EH (cell line): ENCODE results near the gene KSR2.
"Not testable (repeated sequence)": the region's sequence is repeated elsewhere in the genome, so short reads cannot be mapped to it uniquely, and the experiment has no call there.

Source experiments
- DNase-seq: peaks from one replicate; pipeline ENCODE4 v3.0.0-alpha.2; 2015; ENCODE audit warnings: low read depth

KSR2 gene

DNA sequence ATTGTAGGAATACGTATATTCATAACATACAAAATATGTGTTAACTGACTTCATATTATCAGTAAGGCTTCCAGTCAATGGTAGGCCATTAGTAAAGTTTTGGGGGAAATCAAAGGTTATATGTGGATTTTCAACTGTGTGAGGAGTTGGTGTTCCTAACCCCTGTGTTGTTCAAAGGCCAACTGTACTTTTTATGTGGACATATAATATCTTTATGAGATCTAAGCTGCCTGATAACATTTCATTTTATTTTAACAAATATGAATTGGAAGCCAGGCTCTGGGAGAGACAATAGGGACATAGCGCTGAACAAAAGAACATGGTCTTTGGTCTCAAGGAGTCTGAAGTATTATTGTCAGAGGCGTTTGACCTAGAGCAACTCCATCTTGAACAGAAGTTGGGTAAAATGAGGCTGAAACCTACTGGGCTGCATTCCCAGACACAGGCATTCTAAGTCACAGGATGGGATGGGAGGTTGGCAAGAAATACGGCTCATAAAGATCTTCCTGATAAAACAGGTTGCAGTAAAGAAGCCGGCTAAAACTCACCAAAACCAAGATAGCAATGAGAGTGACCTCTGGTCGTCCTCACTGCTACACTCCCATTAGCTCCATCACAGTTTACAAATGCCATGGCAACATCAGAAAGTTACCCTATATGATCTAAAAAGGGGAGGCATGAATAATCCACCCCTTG, 147.2 kb downstream of the KSR2 start:
- DNase-seq: no peak

DNA sequence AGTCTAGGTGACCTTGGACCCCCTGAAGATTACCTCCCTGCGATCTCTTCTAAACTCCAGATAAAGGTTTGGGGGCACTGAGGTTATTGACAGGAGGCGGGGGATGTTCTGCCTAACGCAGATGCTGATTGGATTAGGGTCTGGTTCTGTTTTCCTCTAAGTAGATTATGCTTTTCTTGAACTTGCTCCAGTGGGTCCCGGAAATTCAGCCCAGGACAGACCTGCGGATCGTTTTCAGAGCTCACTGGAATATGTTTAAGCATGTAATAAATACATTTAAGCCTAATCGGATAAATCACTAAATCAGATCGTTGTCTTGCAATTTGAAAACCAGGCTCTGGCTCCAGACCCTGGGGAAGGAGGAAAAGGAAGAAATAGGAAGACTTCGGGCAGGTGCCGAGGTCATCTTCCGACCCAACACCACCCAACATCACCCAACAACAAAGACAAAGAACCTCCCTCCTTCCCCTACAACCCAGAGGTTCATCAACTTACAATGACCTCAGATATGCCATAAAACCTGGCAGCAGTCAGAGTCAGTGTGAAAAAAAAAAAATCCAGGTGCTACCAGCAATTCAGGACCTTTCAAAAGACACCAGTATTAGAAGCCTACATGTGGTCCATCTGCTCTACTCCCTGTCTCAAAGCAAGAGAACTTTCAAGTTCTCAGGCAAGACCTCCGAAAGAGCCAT, 148.4 kb downstream of the KSR2 start:
- no peak for DNase-seq

DNA sequence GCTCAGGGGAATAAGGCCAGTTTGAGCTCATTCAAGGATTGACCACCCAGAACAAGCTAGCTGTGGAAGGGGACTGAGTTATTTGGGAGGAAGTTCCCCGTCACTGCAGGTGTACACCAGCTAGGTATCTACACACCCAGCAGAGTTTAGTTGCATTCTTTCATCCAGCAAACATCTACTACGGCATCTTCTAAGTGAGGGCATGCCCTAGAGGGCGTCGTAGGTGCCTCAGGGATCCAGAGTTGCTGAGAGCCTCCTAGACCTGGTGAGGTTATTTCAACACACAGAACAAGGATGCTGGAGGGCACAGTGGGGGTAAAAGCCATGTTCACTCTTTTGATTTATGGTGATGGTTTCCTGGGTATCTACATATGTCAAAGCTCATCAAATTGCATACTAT, 149.6 kb downstream of the KSR2 start:
- DNase-seq: no peak

DNA sequence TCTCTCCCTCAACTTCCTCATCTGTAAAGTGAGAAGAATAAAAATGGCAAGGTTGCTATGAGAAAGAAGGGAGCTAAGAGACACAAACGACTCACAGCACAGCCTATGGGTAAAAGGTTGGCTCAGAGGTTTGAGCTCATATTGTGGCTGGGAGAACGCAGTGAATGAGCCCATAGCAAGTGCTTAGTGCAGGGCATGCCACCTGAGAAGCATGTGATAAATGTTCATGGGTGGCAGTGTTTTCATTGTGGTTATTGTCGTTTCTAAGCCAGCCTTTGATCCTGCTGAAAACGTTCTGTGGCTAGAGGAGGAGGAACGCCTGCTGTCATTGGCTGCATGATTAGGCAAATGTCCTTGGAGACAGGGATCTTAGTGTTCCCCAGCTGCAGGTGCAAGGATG, 150.4 kb downstream of the KSR2 start:
- DNase-seq: no peak

DNA sequence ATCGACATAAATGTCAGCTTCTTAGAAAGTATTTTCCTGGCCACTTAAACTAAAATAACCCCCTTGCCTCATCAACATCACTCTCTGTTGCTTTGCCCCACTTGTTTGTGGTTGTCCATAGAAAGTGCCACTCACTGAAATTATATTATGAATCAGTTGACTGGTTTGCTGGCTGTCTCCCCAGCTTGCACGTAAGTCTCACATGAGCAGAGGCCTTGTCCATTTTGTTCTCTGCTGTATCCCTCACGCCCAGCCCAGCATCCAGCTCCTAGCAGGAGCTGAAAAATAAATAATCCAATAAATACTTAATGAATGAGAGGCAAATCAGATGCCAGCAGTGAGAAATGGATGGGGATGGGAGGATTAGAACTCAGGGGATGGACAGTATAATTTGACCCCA, 159.3 kb downstream of the KSR2 start:
- DNase-seq: no peak

DNA sequence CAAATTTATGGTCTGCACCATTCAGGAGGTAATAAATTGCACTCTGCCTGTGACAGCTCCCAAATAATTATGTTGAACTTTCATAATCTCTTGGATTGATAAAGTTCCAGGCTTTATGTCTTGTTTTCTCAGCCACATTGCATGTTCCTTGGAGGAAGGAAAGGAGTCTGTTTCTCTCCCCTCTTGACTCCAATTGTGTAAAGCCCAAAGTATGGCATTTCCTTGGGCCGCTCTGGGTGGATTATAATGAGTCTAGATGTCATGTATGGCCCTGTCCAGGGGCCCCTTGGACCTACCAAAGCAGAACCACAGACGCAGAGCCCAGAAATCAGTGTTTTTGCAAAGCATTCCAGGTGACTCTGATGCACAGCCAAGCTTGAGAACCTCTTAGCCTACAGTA, 160.8 kb downstream of the KSR2 start:
- no peak for DNase-seq

DNA sequence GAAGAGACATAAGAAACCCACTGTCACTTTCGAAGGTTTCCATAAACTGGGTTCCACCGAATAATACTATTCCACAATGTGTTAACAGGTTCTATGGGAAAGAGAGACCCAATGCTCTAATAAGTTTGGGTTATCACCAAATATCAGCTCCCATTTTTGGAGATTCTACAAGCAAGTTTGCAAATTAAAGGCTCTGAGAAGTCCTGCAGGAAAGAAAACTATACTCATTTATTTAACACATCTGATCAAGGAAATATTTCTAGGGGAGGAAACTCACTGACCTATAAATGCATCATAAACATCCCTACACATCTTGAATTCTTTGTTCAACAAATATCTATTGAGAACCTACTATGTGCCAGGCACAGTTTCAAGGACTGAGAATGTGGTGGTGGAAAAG, 161.4 kb downstream of the KSR2 start:
- no peak for DNase-seq

DNA sequence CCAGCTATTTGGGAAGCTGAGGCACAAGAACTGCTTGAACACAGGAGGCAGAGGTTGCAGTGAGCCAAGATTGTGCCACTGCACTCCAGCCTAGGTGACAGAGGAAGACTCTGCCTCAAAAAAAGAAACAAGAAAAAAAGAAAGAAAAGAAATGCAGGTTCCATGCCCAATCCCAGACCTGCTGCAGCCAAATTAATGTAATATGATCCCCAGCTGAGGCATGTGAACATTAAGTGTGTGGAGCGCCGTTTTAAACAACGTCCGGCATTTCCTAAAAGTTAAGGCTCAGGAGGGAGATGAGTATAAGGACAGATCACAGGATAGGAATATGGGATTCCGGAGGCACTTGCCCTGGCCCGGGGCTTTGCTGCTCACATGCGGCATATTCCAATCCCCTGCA, 162.9 kb downstream of the KSR2 start:
- DNase-seq: peak; percentile 15

DNA sequence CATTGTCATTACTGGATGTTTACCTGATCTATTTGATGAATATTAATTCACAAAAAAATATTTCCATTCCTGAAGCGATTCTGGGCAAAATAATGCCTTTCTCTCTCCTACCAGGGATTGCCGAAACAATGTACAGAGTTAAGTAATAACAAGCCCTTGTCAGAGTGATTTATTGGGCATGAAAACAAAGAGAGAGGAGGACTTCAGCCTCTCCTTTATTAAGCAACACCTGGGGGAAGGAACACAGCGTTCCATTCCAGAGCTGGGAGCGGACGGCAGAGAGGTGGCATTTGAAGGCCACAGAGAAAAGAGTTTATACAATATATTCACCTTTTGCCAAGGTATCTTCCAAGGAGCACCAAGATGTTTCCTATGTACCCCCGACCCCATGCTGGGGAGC, 165.8 kb downstream of the KSR2 start:
- DNase-seq: no peak

DNA sequence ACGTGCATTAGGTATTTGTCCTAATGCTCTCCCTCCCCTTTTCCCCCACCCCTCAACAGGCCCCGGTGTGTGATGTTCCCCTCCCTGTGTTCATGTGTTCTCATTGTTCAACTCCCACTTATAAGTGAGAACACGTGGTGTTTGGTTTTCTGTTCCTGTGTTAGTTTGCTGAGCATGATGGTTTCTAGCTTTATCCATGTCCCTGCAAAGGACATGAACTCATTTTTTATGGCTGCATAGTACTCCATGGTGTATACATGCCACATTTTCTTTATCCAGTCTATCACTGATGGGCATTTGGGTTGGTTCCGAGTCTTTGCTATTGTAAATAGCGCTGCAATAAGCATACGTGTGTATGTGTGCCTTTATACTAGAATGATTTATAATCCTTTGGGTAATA, 168.1 kb downstream of the KSR2 start:
- not testable (repeated sequence) for DNase-seq

DNA sequence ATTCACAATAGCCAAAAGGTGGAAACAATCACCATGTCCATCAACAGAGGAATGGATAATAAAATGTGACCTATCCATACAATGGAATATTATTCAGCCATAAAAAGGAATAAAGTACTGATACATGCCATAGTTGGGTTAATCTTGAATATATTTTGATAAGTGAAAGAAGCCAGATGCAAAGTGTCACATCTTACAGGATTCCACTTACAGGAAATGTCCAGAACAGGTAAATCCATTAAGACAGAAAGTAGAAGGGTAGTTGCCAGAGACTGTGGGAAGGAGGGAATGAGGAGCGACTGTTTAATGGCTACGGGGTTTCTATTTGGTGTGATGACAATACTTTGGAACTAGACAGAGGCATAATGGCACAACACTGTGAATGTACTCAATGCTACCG, 171.6 kb downstream of the KSR2 start:
- no peak for DNase-seq

DNA sequence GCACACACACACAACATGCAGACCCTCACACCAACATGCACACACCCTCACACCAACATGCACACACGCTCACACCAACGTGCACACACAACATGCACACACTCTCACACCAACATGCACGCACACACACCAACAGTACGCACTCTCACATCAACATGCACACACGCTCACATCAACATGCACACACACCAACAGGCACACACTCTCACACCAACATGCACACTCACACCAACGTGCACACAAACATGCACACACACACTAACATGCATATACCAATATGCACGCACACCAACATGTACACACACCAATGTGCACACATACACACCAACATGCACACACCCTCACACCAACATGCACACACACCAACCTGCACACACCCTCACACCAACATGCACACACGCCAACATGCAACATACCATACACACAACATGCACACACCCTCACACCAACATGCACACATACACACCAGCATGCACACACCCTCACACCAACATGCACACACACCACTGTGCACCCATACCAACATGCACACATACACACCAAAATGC, 175.8 kb downstream of the KSR2 start:
- no peak for DNase-seq

DNA sequence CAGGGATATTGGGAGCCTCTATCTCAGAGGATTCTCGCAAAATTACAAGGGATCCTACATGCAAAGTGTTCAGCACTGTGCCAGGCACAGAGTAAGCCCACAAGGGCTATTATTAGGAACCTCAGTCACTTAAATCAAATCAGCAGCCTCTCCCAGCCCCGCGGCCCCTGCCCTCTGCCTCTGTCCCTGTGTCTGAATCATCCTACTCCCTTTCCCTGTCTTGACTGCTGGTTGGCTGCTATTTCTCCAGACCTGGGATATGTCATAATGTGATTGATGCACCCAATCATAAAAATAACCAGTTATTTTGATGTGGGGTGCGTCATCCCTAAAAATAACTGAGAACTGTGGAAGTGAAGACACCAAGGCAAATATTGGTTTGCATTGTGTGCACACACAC, 176.3 kb downstream of the KSR2 start:
- DNase-seq: no peak

DNA sequence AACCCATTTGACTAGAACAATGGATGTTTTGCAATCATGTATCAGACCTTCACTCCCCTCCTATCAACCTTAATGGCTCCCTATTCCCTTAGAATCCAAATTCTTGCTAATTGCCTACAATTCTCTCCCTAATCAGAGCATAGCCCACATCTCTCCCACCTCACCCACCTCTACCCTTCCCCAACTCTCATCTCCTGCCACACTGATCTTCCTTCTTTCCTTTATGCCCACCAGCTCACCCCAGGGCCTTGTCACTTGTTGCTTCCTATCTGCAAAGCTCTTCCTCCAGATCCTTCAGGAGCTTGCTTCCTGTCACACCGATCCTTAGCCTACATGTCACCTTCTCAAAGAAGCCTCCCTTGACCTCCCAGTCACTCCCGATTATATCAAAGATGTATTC, 177.8 kb downstream of the KSR2 start:
- DNase-seq: no peak

DNA sequence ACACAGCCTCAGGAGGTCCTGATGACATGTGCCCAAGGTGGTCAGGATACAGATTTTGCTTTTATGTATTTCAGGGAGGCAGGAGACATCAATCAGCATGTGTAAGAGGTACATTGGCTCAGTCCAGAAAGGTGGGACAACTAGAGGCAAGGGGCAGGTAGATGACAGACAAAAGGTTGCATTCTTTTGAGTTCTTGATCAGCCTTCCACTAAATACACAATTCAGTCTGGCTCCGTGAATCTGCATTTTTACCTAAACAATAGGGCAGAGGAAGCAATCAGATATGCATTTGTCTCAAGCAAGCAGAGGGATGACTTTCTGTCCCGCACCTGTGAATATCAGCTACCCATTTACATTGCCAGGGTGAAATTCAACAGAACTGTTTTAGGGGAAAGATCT, 178.6 kb downstream of the KSR2 start:
- DNase-seq: no peak

DNA sequence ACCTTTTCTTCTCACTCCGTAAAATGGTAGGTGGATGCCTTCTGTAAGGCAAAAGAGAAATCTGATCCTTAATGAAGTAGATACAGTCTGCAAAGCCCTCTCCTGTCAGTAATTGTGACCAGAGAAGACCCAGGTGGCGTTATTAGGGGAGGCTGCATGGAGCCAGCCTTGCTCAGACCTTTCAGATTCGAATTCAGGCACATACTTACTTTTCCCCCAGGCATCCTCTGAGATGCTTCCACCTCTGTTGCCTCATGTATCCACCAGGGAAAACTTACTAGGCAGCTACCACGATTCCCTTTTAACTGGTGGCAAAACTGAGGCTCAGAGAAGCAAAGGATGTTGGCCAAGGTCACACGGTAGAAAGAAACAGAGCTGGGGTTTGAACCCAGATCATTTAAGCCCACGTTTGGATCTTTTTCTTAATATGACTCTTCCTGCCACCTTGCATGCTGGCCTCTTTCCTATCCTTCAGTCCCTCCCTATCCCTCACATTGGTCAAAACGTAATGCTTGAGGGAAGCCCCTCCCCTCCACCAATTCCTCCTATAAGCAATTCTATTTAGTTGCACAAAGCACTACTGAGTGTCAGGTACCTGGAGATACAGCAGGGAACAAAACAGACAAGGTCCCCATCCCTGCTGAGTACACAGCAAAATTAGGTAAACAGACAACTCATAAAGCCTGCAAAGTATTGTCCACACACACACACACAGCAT, 179.4 kb downstream of the KSR2 start:
- no peak for DNase-seq

DNA sequence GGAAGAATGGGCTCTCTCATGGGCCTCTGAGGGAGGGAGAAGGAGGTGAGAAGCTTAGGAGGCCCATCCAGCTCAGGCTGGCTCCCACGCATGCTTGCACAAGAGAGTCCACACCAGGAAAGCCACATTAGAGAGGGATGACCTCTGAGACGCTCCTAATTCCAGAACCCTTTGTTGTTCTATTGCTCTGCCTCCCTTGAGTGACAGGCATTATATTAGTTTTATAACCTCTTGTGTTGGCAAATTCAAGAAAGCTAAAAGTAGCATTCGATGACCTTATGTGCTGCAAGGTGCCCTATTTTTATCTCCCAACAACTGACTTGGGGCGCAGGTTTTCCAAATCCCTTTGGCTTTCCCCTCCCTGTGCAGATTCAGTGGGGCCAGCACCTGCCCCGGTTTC, 190.1 kb downstream of the KSR2 start:
- no peak for DNase-seq

DNA sequence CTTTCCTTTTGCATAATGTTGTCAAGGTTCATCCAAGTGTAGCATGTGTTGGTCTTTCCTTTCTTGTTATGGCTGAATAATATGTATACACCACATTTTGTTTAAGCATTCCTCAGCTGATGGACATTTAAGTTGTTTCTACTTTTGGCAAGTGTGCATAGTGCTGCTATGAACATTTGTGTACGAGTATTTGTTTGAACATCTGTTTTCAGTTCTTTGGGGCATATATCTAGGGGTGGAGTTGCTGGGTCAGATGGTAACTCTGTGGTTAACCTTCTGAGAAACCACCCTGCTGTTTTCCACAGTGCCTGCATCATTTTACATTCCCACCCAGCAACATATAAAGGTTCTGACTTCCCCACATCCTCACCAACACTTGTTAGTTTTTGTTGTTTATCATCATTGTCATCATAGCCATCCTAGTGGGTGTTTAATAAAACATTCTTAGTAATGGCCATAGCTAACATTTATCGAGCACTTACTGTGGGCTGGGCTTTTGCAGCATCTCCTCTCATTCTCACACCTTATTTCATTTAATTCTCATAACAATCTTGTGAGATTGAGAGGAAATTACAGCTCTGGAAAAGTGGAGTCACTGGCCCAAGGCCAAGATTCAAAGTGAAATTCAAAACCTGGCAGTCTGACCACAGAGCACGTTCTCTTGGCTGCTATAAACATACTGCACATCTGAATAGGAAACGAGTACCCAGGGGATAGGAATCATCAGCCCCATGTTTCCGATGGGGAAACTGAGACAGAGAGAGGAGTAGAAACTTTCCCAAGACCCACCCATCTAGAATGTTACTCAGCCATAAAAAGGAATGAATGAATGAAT, 193.6 kb downstream of the KSR2 start:
- DNase-seq: peak; percentile 19

DNA sequence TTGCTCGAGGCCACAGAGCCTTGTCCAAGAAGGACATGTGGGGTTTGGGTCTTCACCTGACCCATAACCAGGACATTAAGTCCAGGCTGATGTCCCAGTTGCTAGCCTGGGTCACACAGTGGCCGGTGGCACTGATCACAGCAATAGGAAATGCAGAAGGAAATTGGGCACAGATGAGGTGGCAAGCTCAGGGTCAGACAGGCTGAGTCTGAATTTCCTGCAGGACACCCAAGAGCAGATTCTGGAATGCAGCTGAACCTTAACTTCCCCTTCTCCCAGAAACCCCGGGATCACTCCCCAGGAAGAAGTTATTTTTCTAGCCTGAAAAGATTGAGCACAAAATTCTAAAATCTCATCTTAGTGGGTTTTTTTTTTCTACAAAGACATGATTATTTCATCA, 199.9 kb downstream of the KSR2 start:
- DNase-seq: no peak

DNA sequence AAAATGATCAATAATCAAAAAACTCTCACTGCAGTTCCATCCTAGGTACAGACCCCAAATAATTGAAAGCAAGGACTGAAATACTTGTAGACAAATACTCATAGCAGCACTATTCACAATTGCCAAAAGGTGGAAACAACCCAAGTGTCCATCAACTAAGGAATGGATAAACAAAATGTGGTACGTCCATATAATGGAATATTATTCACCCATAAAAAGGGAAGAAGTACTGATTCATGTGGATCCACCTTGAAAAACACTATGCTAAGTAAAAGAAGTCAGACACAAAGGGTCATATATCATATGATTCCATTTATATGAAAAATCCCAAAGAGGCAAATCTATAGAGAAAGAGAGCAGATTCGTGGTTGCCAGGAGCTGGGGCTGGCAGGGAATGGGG, 202.8 kb downstream of the KSR2 start:
- no peak for DNase-seq

DNA sequence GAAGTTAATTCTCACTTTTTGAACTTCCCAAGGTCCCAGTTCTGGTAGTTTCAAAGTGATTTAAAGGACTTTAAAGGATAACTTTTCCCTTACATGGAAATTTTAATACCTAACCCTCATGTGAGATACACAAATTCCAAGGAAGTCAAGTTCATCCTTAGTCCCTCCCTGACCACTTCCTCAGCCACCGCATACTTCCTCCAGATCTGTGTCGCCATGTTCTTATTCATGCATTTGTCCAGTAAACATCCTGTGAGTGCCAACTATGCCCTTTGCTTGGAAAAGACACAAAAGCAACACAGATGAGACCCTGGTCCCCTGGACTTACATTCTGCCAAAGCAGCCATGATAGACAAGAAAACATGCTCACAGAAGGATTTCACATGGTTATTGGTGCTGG, 206.6 kb downstream of the KSR2 start:
- DNase-seq: no peak

DNA sequence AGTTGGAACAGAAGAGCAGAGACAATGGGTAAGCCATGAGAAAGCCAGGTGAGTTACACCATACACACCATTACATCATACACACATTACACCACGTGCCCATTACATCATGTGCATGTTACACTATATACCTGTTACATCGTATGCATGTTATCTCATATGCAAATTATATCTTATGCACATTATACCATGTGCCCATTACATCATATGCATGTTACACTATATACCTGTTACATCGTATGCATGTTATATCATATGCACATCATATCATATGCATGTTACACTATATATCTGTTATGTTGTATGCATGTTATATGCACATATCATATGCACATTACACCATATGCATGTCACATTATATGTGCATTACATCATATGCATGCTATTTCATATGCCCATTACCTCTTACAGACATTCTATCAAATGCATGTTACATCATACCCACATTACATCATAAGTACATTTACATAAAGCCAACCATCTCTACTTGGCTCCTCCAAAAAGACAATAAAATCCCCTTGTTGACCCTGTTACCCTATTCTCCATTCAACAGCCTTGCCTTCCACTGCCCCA, 207.2 kb downstream of the KSR2 start:
- no peak for DNase-seq
